ENCODE data around the gene ALX3.

GRCh38 chr1:110033421-110033820, 37.1 kb downstream of the ALX3 start:
- no peak for TF ChIP-seq POLR2A (IDR thresholded peaks at IDR 0.05)
- no peak for TF ChIP-seq CTCF (IDR thresholded peaks at IDR 0.05)
